GM12891 (cell line): Measurements from ENCODE around the gene DOP1B.

Experiments
- PAX5 ChIP-seq: IDR thresholded peaks from 2 replicates; pipeline ENCODE4 v1.6.1; 2011; ENCODE audit warnings: low read length, moderate library complexity, mild to moderate bottlenecking; ENCODE audit not compliant: insufficient read depth, severe bottlenecking
- POLR2A ChIP-seq: IDR thresholded peaks from 2 replicates; pipeline ENCODE4 v1.6.1; 2011; ENCODE audit warnings: low read depth, low read length, control low read depth
- POLR2AphosphoS5 ChIP-seq: IDR thresholded peaks from 2 replicates; pipeline ENCODE4 v1.6.1; 2011; ENCODE audit warnings: low read depth, low read length, control low read depth
- POU2F2 ChIP-seq: IDR thresholded peaks from 2 replicates; pipeline ENCODE4 v1.6.1; 2011; ENCODE audit warnings: low read depth, mild to moderate bottlenecking, control low read depth, low read length, moderate library complexity
- TAF1 ChIP-seq: IDR thresholded peaks from 2 replicates; pipeline ENCODE4 v1.6.1; 2011; ENCODE audit warnings: low read depth, low read length, control low read depth

DNA sequence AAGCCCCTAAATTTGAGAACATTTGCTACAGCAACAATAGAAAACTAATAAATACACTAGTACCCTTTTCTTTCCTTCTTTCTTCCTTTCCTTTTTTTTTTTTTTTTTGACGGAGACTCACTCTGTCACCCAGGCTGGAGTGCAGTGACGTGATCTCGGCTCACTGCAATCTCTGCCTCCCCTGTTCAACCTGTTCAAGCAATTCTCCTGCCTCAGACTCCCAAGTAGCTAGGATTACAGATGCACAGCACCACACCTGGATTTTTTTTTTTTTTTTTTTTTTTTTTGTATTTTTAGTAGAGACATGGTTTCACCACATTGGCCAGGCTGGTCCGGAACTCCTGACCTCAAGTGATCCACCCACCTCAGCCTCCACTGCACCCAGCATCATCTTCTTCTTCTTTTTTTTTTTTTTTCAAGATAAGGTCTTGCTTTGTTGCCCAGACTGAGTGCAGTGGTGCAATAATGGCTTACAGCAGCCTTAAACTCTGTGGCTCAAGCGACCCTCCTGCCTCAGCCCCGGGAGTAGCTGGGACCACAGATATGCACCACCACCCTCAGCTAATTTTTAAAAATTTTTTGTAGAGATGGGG lies 41.4 kb upstream of the DOP1B start:
- TF ChIP-seq POLR2AphosphoS5 (no peak), POLR2A (no peak), PAX5 (no peak), POU2F2 (no peak), TAF1 (no peak)
